SK-N-SH (cell line): Measurements from ENCODE around the gene HIGD1B. TPM values are rescaled to one million over a fixed set of nuclear protein-coding genes. Genes with fewer than 3 reads are reported as not detected.

Experiments
- CTCF ChIA-PET: fragments of 300-600, 350-600 bp; formaldehyde crosslinking; extraction: SDS; loops from one replicate; lab custom pipeline; 2021; lab: Yijun Ruan, JAX
- POLR2A ChIA-PET: fragments of 350-600 bp; sonication (Branson Sonifier 250); formaldehyde crosslinking; extraction: SDS; loops from one replicate; lab custom pipeline; 2020; ENCODE audit warnings: antibody characterized with exemption, inconsistent platforms; lab: Yijun Ruan, JAX
- DNase-seq: peaks from one replicate; pipeline ENCODE4 v3.0.0; 2012
- H2AFZ ChIP-seq: fragments of 200-600 bp; sonication (generic); 2 replicates; pipeline ENCODE4 v1.8.1; 2016; ENCODE audit warnings: antibody characterized with exemption, mild to moderate bottlenecking, low read depth
- H3F3A ChIP-seq: fragments of 200-600 bp; sonication (generic); replicated peaks from 2 replicates; pipeline ENCODE3; 2016; ENCODE audit warnings: antibody characterized with exemption, mild to moderate bottlenecking; ENCODE audit not compliant: insufficient read depth
- H3K27ac ChIP-seq, 2 experiments: fragments of 200-500 bp in 1 of 2; fragments of 200-600 bp in 1 of 2; sonication (Bioruptor generic) in 1 of 2; sonication (generic), shearing (Covaris generic) in 1 of 2; 2 replicates each; pipeline versions ENCODE4 v1.5.1 to v1.6.1; 2014 to 2016; ENCODE audit warnings: low read depth in 2 of 2, inconsistent platforms in 1 of 2, low read length in 1 of 2, mild to moderate bottlenecking in 1 of 2, mixed read lengths in 1 of 2
- H3K27me3 ChIP-seq: fragments of 200-600 bp; sonication (generic), shearing (Covaris generic); 2 replicates; pipeline ENCODE4 v1.6.1; 2016; ENCODE audit warnings: mixed run types; ENCODE audit not compliant: insufficient read depth
- H3K36me3 ChIP-seq, 2 experiments: fragments of 200-500 bp in 1 of 2; fragments of 200-600 bp in 1 of 2; sonication (Bioruptor generic) in 1 of 2; sonication (generic) in 1 of 2; replicated peaks in 1 of 2; 2 replicates each; pipeline versions ENCODE3 to v1.5.1; 2014 to 2016; ENCODE audit warnings: low read length in 1 of 2, mild to moderate bottlenecking in 1 of 2; ENCODE audit not compliant: insufficient read depth in 2 of 2, control insufficient read depth in 1 of 2
- H3K4me1 ChIP-seq, 2 experiments: fragments of 200-500 bp in 1 of 2; fragments of 200-600 bp in 1 of 2; sonication (Bioruptor generic) in 1 of 2; sonication (generic), shearing (Covaris generic) in 1 of 2; 2 replicates each; pipeline versions ENCODE4 v1.5.1 to v1.6.1; 2014 to 2016; ENCODE audit warnings: low read depth in 1 of 2, low read length in 1 of 2, mixed run types in 1 of 2; ENCODE audit not compliant: insufficient read depth in 2 of 2, control insufficient read depth in 1 of 2
- H3K4me2 ChIP-seq: fragments of 200-600 bp; sonication (generic), shearing (Covaris generic); 2 replicates; pipeline ENCODE4 v1.6.1; 2017; ENCODE audit warnings: mixed run types
- H3K4me3 ChIP-seq, 2 experiments: fragments of 200-500 bp in 1 of 2; fragments of 200-600 bp in 1 of 2; sonication (Bioruptor generic) in 1 of 2; sonication (generic), shearing (Covaris generic) in 1 of 2; 2 replicates each; pipeline versions ENCODE4 v1.5.1 to v1.8.1; 2014 to 2016; ENCODE audit warnings: low read depth in 2 of 2, inconsistent platforms in 1 of 2, low read length in 1 of 2, mild to moderate bottlenecking in 1 of 2, mixed read lengths in 1 of 2, moderate library complexity in 1 of 2
- H3K79me2 ChIP-seq: fragments of 200-600 bp; sonication (generic); 2 replicates; pipeline ENCODE4 v1.8.1; 2017; ENCODE audit warnings: mild to moderate bottlenecking; ENCODE audit not compliant: insufficient read depth
- H3K9ac ChIP-seq: fragments of 200-600 bp; sonication (generic); 2 replicates; pipeline ENCODE4 v1.6.1; 2017; ENCODE audit warnings: mixed run types
- H3K9me2 ChIP-seq: fragments of 200-600 bp; sonication (generic); 2 replicates; pipeline ENCODE4 v1.6.1; 2017; ENCODE audit warnings: mixed run types
- H3K9me3 ChIP-seq: fragments of 200-600 bp; sonication (generic); 2 replicates; pipeline ENCODE4 v1.6.1; 2017; ENCODE audit warnings: mixed run types, mild to moderate bottlenecking, moderate library complexity
- H4K20me1 ChIP-seq: fragments of 200-600 bp; sonication (generic); 2 replicates; pipeline ENCODE4 v1.6.1; 2017; ENCODE audit warnings: mild to moderate bottlenecking, mixed run types; ENCODE audit not compliant: insufficient read depth
- CHD2 ChIP-seq: fragments of 150-350 bp; IDR thresholded peaks from 2 replicates; pipeline ENCODE4 v1.6.1; 2018; ENCODE audit warnings: low read length; ENCODE audit not compliant: partially characterized antibody
- ELF1 ChIP-seq: IDR thresholded peaks from 2 replicates; pipeline ENCODE4 v1.4.0; 2012
- EZH2phosphoT487 ChIP-seq: fragments of 200-600 bp; sonication (generic); IDR thresholded peaks from 2 replicates; pipeline ENCODE4 v1.6.1; 2017; ENCODE audit warnings: low read depth, mixed run types, mild to moderate bottlenecking, antibody characterized with exemption, moderate library complexity, borderline replicate concordance
- FOSL2 ChIP-seq: IDR thresholded peaks from 2 replicates; pipeline ENCODE4 v1.4.0; 2012; ENCODE audit warnings: low read depth, mild to moderate bottlenecking, moderate library complexity, borderline replicate concordance
- FOXJ3 ChIP-seq: sonication (generic); formaldehyde crosslinking; IDR thresholded peaks from 2 replicates; pipeline ENCODE4 v1.5.1; 2020; ENCODE audit warnings: mild to moderate bottlenecking, missing genetic modification reagents
- JUND ChIP-seq: IDR thresholded peaks from 2 replicates; pipeline ENCODE4 v1.4.0; 2012
- MAX ChIP-seq: IDR thresholded peaks from 2 replicates; pipeline ENCODE4 v1.4.0; 2012; ENCODE audit warnings: low read depth
- MEF2A ChIP-seq: IDR thresholded peaks from 2 replicates; pipeline ENCODE4 v1.4.0; 2012; ENCODE audit warnings: low read depth, borderline replicate concordance
- MXI1 ChIP-seq: IDR thresholded peaks from 2 replicates; pipeline ENCODE4 v1.6.1; 2012; ENCODE audit warnings: mild to moderate bottlenecking, low read depth, low read length, improper control_type of control experiment
- NFIC ChIP-seq: IDR thresholded peaks from 2 replicates; pipeline ENCODE4 v1.4.0; 2012; ENCODE audit warnings: borderline replicate concordance
- NRF1 ChIP-seq: IDR thresholded peaks from 2 replicates; pipeline ENCODE4 v1.6.1; 2012; ENCODE audit warnings: low read depth, mild to moderate bottlenecking, low read length
- RAD21 ChIP-seq: IDR thresholded peaks from 2 replicates; pipeline ENCODE4 v1.6.1; 2012; ENCODE audit warnings: mild to moderate bottlenecking, low read length
- RFX5 ChIP-seq: IDR thresholded peaks from 2 replicates; pipeline ENCODE4 v1.6.1; 2012; ENCODE audit warnings: mild to moderate bottlenecking, improper control_type of control experiment, low read length
- SIN3A ChIP-seq: IDR thresholded peaks from 2 replicates; pipeline ENCODE4 v1.6.1; 2012; ENCODE audit warnings: low read depth, mild to moderate bottlenecking, low read length, moderate library complexity, borderline replicate concordance
- YY1 ChIP-seq: IDR thresholded peaks from 2 replicates; pipeline ENCODE4 v1.4.0; 2012; ENCODE audit warnings: low read depth, mild to moderate bottlenecking
- WGBS: methylation state at CpG from one replicate; pipeline ENCODE4 v1.1.6; 2017; ENCODE audit warnings: low lambda C conversion rate; 5-methylcytosine and 5-hydroxymethylcytosine counted together
- polyA plus RNA-seq, 3 experiments: library from polyadenylated mRNA; depleted of rRNA; stranded (reverse); fragments of >200 nt; gene quantifications; 2 replicates each; pipeline ENCODE4 v1.2.3, GENCODE V29; 2012
- TF ChIP-seq, protein P1 (sequence below): fragments of 150-350 bp; IDR thresholded peaks from 2 replicates; pipeline ENCODE4 v1.6.1; 2016; ENCODE audit warnings: mild to moderate bottlenecking, low read depth, low read length
- TF ChIP-seq, protein P2 (sequence below): IDR thresholded peaks from 2 replicates; pipeline ENCODE4; 2012

The HIGD1B gene
- polyA plus RNA-seq (2012; rRNA removed), result not detected in 2 replicates
- not detected in 2 replicates for polyA plus RNA-seq (2012; cell fraction: cytosol; rRNA removed)
- polyA plus RNA-seq (2012; cell fraction: nucleus; rRNA removed), result not detected in 2 replicates

DNA sequence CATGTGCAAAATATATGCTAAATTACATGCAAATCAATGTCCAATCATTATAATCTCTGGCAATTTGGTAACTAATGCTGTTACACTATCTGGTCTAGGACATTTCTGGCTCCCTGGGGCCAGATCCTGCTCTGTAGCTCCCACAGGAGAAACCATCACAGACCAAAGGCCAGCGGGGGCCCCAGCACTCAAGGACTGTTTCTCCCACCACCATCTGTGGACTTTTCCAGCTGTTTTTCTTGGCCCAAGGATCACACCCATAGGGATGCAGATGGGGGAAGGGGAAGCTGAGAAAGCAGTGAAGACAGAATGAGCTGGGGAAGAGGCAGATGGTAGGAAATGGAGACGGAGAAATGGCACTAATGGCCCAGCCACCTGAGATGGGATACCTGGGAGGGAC is at the start of gene HIGD1B:
HIGD1B (plus strand) TSS at position 298 of the 400 bp plus-strand sequence. CDS start 270 bp downstream, outside the sequence.
- no peak within 1 kb of the TSS for H3K4me3 ChIP-seq
- H3K9ac ChIP-seq, result no peak within 1 kb of the TSS
- DNase-seq, result no peak
- peaks cover 12 to 26% of the 10 kb centered on the region in 2 experiments for H3K36me3 ChIP-seq
- H3K4me2 ChIP-seq, result no peak within 1 kb of the TSS
- no peaks in the 10 kb centered on the region for H3K79me2 ChIP-seq
- peaks cover 0 to 3% of the 10 kb centered on the region in 2 experiments; a peak in 1 of 4 replicates for H3K4me1 ChIP-seq
- POLR2A ChIA-PET, result no interaction called here
- TF ChIP-seq JUND (no peak), SIN3A (no peak)
- no peak within 1 kb of the TSS for H3K27ac ChIP-seq
- no peaks in the 10 kb centered on the region for H4K20me1 ChIP-seq
- H2AFZ ChIP-seq, result no peak within 1 kb of the TSS
- H3K9me3 ChIP-seq, result no peaks in the 10 kb centered on the region
- WGBS, result 89% methylated on average over 2 of the region's 2 CpGs
- CTCF ChIA-PET, result interaction anchor here (1.2 to 17.4 kb wide), 3 partner anchors 12 to 70 kb away, joined by 3 to 202 read pairs (median 6); no protein-coding TSS in a partner anchor
- H3K27me3 ChIP-seq, result no peaks in the 10 kb centered on the region
- peaks cover 4% of the 10 kb centered on the region for H3F3A ChIP-seq
- no peaks in the 10 kb centered on the region for H3K9me2 ChIP-seq

GRCh38 chr17:44798356-44798755 is 49.3 kb upstream of the HIGD1B start:
- no peaks in the 10 kb centered on the region for H3K9me3 ChIP-seq
- H4K20me1 ChIP-seq, result no peaks in the 10 kb centered on the region
- H3K27me3 ChIP-seq, result no peaks in the 10 kb centered on the region
- peaks cover 0 to 12% of the 10 kb centered on the region in 2 experiments; a peak in 2 of 4 replicates for H3K4me1 ChIP-seq
- TF ChIP-seq SIN3A, result no peak
- TF ChIP-seq JUND, result no peak
- no peak for TF ChIP-seq RFX5
- no peak for TF ChIP-seq RAD21
- TF ChIP-seq NRF1, result no peak
- no peak for TF ChIP-seq YY1
- no peak for TF ChIP-seq NFIC
- H3K9me2 ChIP-seq, result no peaks in the 10 kb centered on the region
- H3K4me3 ChIP-seq, result no peak overlapping the region
- POLR2A ChIA-PET, result interaction anchor here (0.6 kb wide), 1 partner anchor 48 kb away, joined by 5 read pairs; no protein-coding TSS in a partner anchor
- no peak overlapping the region for H3K27ac ChIP-seq
- CTCF ChIA-PET, result interaction anchor here (0.9 to 3.8 kb wide), 7 partner anchors 10 to 80 kb away, joined by 3 to 26 read pairs (median 4); no protein-coding TSS in a partner anchor
- H3K79me2 ChIP-seq, result peaks cover 52% of the 10 kb centered on the region
- no peak overlapping the region for H2AFZ ChIP-seq
- DNase-seq, result no peak
- no peak overlapping the region for H3K9ac ChIP-seq
- no peak overlapping the region for H3K4me2 ChIP-seq
- peaks cover 39% of the 10 kb centered on the region for H3F3A ChIP-seq
- peaks cover 3 to 55% of the 10 kb centered on the region in 2 experiments for H3K36me3 ChIP-seq
- WGBS, result 93% methylated on average over 2 of the region's 2 CpGs

GRCh38 chr17:44801880-44802279 is 45.8 kb upstream of the HIGD1B start:
- DNase-seq, result no peak
- H3F3A ChIP-seq, result peaks cover 14% of the 10 kb centered on the region
- no peak overlapping the region for H3K9ac ChIP-seq
- no peak overlapping the region for H3K4me2 ChIP-seq
- H3K9me2 ChIP-seq, result no peaks in the 10 kb centered on the region
- peaks cover 25 to 88% of the 10 kb centered on the region in 2 experiments for H3K36me3 ChIP-seq
- ChIA-PET CTCF (interaction anchor here (0.6 to 4.0 kb wide), 3 partner anchors 15 to 26 kb away, joined by 3 to 30 read pairs (median 6); no protein-coding TSS in a partner anchor), POLR2A (no interaction called here)
- H3K4me3 ChIP-seq, result no peak overlapping the region
- H3K9me3 ChIP-seq, result no peaks in the 10 kb centered on the region
- peaks cover 0 to 6% of the 10 kb centered on the region in 2 experiments; a peak in 1 of 4 replicates for H3K4me1 ChIP-seq
- H2AFZ ChIP-seq, result no peak overlapping the region
- H3K79me2 ChIP-seq, result peaks cover 87% of the 10 kb centered on the region
- no peaks in the 10 kb centered on the region for H3K27me3 ChIP-seq
- 96% methylated on average over 5 of the region's 5 CpGs for WGBS
- 0 out of 2 replicates have a peak, but pooled peaks cover 3% of the 10 kb centered on the region for H4K20me1 ChIP-seq
- no peak overlapping the region for H3K27ac ChIP-seq
- TF ChIP-seq, protein P1, sequence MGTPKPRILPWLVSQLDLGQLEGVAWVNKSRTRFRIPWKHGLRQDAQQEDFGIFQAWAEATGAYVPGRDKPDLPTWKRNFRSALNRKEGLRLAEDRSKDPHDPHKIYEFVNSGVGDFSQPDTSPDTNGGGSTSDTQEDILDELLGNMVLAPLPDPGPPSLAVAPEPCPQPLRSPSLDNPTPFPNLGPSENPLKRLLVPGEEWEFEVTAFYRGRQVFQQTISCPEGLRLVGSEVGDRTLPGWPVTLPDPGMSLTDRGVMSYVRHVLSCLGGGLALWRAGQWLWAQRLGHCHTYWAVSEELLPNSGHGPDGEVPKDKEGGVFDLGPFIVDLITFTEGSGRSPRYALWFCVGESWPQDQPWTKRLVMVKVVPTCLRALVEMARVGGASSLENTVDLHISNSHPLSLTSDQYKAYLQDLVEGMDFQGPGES, result no peak
- TF ChIP-seq FOXJ3 (CRISPR knock-in tag), result no peak
- no peak for TF ChIP-seq FOSL2
- TF ChIP-seq CHD2, result no peak
- TF ChIP-seq, protein P2, sequence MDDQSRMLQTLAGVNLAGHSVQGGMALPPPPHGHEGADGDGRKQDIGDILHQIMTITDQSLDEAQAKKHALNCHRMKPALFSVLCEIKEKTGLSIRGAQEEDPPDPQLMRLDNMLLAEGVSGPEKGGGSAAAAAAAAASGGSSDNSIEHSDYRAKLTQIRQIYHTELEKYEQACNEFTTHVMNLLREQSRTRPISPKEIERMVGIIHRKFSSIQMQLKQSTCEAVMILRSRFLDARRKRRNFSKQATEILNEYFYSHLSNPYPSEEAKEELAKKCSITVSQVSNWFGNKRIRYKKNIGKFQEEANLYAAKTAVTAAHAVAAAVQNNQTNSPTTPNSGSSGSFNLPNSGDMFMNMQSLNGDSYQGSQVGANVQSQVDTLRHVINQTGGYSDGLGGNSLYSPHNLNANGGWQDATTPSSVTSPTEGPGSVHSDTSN, result no peak
- no peak for TF ChIP-seq SIN3A
- no peak for TF ChIP-seq ELF1
- TF ChIP-seq MXI1, result no peak
- TF ChIP-seq MAX, result no peak
- TF ChIP-seq MEF2A, result no peak
- no peak for TF ChIP-seq EZH2phosphoT487
